ENCODE results near the gene FTO. TPM values are rescaled to one million over a fixed set of nuclear protein-coding genes. Genes with fewer than 3 reads are reported as not detected.

FTO gene
- total and polyA plus RNA-seq, 2 of the 13 experiments (the other 11 are each of a cell fraction or from before 2014, with no cell fraction given), result 41.6 to 55.8 TPM

DNA sequence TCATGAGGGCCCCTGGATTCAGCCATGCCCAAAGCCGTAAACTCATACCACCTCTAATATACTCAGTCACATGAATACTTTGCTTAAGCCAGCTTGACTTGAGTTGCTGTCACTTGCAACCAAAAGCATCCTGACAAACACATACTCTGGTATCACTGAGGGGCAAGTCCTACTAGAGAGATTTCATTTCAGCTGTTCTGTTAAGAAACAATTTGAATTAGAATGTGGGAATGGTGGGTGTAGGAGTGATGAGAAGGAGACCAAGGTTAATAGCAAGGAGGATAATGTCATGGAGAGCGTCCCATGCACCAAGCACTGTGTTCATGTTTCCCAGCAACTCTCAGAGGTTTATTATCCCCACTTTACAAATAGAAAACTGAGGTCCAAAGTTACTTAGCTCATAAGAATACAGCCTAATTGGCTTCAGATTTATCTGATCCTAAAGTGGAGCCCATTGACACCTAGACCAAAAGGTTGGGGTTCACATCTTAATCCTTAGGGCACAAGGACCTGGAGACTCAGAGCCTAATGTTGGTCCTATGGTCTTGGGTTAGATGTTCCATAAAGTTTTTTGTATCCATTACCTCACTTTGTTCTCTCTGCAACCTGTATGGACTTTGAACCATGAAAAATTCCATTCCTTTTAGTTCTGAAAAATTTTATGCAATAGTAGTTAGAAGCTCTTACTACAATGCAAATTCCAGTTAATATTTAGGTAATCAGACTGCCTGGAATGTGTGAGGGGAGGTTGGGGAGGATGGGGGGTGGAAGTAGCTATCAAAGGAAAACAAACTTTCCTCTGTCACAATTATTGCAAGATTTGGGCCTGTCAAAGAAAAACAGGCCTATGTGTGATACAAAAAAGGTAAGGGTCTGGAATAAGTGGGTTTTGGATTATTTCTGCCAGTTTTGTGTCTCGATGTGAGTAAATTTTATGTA is 476.7 kb downstream of the FTO start (continued):
- TF ChIP-seq, protein P1, sequence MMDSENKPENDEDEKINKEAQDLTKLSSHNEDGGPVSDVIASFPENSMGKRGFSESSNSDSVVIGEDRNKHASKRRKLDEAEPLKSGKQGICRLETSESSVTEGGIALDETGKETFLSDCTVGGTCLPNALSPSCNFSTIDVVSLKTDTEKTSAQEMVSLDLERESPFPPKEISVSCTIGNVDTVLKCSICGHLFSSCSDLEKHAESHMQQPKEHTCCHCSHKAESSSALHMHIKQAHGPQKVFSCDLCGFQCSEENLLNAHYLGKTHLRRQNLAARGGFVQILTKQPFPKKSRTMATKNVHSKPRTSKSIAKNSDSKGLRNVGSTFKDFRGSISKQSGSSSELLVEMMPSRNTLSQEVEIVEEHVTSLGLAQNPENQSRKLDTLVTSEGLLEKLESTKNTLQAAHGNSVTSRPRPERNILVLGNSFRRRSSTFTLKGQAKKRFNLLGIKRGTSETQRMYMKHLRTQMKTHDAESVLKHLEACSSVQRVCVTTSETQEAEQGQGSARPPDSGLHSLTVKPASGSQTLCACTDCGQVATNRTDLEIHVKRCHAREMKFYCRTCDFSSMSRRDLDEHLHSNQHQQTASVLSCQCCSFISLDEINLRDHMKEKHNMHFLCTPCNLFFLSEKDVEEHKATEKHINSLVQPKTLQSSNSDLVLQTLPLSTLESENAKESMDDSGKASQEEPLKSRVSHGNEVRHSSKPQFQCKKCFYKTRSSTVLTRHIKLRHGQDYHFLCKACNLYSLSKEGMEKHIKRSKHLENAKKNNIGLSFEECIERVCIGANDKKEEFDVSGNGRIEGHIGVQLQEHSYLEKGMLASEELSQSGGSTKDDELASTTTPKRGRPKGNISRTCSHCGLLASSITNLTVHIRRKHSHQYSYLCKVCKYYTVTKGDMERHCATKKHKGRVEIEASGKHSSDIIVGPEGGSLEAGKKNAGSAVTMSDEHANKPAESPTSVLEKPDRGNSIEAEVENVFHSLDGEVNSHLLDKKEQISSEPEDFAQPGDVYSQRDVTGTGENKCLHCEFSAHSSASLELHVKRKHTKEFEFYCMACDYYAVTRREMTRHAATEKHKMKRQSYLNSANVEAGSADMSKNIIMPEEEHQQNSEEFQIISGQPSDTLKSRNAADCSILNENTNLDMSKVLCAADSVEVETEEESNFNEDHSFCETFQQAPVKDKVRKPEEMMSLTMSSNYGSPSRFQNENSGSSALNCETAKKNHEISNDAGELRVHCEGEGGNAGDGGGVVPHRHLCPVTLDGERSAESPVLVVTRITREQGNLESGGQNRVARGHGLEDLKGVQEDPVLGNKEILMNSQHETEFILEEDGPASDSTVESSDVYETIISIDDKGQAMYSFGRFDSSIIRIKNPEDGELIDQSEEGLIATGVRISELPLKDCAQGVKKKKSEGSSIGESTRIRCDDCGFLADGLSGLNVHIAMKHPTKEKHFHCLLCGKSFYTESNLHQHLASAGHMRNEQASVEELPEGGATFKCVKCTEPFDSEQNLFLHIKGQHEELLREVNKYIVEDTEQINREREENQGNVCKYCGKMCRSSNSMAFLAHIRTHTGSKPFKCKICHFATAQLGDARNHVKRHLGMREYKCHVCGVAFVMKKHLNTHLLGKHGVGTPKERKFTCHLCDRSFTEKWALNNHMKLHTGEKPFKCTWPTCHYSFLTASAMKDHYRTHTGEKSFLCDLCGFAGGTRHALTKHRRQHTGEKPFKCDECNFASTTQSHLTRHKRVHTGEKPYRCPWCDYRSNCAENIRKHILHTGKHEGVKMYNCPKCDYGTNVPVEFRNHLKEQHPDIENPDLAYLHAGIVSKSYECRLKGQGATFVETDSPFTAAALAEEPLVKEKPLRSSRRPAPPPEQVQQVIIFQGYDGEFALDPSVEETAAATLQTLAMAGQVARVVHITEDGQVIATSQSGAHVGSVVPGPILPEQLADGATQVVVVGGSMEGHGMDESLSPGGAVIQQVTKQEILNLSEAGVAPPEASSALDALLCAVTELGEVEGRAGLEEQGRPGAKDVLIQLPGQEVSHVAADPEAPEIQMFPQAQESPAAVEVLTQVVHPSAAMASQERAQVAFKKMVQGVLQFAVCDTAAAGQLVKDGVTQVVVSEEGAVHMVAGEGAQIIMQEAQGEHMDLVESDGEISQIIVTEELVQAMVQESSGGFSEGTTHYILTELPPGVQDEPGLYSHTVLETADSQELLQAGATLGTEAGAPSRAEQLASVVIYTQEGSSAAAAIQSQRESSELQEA (CRISPR knock-in tag; IDR thresholded peaks at IDR 0.05; ENCODE audit: not compliant biosample characterization), result no peak
- TF ChIP-seq ZNF20 (CRISPR knock-in tag; IDR thresholded peaks at IDR 0.05) (no peak), DPF2 (CRISPR knock-in tag; IDR thresholded peaks at IDR 0.05; ENCODE audit: borderline replicate concordance, low read depth) (peak; percentile 55; the same call in 1 of the 2 replicates), ZNF777 (CRISPR knock-in tag; IDR thresholded peaks at IDR 0.05) (peak; percentile 29; the same call in 1 of the 2 replicates), NR3C1 (CRISPR knock-in tag; IDR thresholded peaks at IDR 0.05) (no peak), TGIF2 (CRISPR knock-in tag; IDR thresholded peaks at IDR 0.05) (no peak), KMT2B (CRISPR knock-in tag; IDR thresholded peaks at IDR 0.05) (no peak), ZNF549 (CRISPR knock-in tag; IDR thresholded peaks at IDR 0.05) (0 out of 2 replicates have a peak, but pooled peaks have one; percentile 55), ZNF160 (CRISPR knock-in tag; IDR thresholded peaks at IDR 0.05) (no peak), ZFP90 (CRISPR knock-in tag; IDR thresholded peaks at IDR 0.05; ENCODE audit: borderline replicate concordance) (no peak; the same call in 1 of the 2 replicates)
- TF ChIP-seq, protein P2, sequence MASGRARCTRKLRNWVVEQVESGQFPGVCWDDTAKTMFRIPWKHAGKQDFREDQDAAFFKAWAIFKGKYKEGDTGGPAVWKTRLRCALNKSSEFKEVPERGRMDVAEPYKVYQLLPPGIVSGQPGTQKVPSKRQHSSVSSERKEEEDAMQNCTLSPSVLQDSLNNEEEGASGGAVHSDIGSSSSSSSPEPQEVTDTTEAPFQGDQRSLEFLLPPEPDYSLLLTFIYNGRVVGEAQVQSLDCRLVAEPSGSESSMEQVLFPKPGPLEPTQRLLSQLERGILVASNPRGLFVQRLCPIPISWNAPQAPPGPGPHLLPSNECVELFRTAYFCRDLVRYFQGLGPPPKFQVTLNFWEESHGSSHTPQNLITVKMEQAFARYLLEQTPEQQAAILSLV (CRISPR knock-in tag; IDR thresholded peaks at IDR 0.05; ENCODE audit: borderline replicate concordance), result no peak
- TF ChIP-seq, protein P3, sequence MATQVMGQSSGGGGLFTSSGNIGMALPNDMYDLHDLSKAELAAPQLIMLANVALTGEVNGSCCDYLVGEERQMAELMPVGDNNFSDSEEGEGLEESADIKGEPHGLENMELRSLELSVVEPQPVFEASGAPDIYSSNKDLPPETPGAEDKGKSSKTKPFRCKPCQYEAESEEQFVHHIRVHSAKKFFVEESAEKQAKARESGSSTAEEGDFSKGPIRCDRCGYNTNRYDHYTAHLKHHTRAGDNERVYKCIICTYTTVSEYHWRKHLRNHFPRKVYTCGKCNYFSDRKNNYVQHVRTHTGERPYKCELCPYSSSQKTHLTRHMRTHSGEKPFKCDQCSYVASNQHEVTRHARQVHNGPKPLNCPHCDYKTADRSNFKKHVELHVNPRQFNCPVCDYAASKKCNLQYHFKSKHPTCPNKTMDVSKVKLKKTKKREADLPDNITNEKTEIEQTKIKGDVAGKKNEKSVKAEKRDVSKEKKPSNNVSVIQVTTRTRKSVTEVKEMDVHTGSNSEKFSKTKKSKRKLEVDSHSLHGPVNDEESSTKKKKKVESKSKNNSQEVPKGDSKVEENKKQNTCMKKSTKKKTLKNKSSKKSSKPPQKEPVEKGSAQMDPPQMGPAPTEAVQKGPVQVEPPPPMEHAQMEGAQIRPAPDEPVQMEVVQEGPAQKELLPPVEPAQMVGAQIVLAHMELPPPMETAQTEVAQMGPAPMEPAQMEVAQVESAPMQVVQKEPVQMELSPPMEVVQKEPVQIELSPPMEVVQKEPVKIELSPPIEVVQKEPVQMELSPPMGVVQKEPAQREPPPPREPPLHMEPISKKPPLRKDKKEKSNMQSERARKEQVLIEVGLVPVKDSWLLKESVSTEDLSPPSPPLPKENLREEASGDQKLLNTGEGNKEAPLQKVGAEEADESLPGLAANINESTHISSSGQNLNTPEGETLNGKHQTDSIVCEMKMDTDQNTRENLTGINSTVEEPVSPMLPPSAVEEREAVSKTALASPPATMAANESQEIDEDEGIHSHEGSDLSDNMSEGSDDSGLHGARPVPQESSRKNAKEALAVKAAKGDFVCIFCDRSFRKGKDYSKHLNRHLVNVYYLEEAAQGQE (IDR thresholded peaks at IDR 0.05; ENCODE audit: borderline replicate concordance in 1 of 2, low read depth in 1 of 2, low read length in 2 of 2), result peak in 1 of 2 experiments; percentile 43; a peak in 1 of 4 replicates
